HG03575 (cell line): ENCODE results near the gene ZBTB21.

Source experiments
- ATAC-seq: cut with Tn5 transposase; IDR thresholded peaks from one replicate; pipeline ENCODE4 v1.9.1; 2021; ENCODE audit not compliant: unreplicated experiment, insufficient number of reproducible peaks, low FRiP score; ENCODE audit errors: extremely low read depth

ZBTB21 gene

DNA sequence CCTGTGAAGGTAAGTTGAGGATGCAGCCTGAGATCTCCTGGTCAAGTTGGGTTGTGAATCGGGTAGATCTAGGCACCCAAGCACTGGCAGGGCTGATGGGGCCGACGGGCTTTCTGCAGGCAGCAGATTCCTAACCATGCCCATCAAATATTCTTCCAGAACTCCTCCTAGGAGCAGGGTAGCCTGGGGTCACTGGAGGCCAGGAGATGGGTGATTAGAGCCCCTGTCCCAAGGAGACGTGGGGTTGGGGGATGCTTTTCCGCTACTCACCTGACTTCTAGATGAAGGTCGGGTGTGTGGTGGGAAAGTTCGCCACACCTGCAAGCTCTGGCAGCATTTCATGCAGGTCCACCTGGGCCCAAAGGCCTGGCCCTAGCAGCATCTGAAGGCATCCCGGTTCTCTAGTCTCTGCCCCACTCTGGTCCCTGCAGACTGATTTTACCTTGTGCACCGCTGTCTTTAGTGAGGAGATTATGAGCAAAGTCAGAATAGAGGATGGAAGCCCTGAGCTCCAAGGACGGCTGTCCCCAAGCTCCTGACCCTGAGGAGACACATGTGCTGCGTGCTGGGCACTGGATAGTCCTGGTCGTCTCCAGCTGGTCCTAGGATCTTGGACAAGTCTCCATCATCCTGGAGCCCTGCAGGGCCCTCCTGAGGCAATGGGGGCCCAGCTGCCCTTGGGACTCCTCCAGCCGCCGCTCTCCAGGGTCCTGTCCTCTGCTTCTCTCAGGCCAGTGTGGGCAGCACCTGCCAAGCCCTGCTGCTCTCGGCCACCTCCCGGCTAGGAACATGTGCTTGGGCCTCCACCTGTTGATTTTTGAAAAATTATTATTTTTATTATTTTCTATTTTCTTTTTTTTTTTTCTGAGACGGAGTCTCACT is 34.5 kb downstream of the ZBTB21 start:
- no peak for ATAC-seq

DNA sequence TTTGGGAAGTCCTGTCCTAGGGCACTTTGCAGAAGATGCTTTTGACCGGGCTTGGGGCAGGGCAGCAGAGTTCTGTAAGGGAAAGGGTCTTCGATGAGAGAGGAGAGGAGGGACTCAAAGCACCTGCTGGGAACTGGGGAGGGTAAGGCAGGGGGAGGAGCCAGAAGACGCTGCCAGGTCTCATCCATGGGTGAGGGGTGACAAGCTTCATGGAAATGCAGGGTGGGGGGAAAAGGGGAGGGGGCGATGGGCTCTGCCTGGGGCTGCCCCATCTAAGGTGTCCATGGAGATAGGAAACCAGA is 35.5 kb downstream of the ZBTB21 start:
- no peak for ATAC-seq

DNA sequence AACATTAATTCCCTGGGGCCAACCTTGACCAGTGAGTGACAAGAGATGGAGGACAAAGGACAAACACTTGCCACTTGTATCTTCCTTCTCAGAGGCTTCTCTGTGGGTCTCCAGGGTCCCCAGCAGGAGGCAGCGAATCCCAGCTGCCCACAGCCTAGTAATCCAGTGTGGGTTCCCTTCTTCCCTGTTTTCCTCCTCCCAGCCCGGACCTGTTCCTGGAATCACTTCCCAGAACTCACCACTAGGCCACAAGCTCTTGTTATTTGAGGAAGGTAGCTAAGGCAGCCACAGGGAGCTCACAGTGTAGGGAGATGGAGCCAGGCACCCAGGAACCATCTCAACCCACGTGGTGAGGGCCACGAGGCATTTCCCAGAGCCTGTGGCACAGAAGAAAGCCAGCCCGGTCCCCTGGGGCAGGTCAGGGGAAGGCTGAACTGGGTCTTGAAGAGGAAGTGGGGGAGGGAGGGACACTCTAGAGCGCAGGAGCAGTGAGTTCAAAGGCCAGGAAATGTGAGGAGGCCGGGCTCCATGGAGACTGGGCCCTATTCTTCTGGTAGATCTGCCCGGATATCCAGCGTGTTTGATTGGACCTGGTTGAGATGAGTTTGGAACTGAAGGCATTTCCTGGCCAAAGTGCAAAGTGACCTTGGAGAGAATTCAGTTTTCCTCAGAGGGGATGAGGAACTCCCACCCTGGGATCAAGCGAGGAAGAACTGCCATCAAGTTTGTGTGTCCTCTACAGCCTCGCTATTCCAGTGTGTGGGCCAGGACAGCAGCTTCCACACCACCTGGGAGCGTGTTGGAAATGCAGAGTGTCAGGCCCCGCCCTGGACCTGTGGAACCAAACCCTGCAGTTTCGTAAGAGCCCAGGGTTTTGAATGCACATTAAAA is 36.1 kb downstream of the ZBTB21 start:
- no peak for ATAC-seq

DNA sequence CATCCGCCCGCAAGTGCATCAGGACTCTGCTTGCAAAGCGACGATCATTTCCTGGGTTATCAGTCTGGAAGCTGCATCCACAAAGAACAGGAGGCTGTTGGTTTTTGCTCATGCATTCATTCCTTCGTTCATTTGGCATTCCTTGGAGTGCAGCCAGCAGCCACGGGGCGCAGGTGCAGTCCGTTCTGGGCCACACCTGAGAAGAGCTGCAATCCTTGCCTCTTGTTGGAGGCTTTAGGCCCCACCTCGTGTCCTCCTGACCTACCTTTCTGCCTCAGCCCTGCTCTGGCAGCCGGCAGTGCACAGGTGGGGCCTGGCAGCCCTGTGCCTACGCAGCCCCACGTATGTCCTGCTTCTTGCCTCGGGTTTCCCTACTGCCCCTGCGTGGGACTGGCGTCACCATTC is 36.7 kb downstream of the ZBTB21 start:
- ATAC-seq: no peak

DNA sequence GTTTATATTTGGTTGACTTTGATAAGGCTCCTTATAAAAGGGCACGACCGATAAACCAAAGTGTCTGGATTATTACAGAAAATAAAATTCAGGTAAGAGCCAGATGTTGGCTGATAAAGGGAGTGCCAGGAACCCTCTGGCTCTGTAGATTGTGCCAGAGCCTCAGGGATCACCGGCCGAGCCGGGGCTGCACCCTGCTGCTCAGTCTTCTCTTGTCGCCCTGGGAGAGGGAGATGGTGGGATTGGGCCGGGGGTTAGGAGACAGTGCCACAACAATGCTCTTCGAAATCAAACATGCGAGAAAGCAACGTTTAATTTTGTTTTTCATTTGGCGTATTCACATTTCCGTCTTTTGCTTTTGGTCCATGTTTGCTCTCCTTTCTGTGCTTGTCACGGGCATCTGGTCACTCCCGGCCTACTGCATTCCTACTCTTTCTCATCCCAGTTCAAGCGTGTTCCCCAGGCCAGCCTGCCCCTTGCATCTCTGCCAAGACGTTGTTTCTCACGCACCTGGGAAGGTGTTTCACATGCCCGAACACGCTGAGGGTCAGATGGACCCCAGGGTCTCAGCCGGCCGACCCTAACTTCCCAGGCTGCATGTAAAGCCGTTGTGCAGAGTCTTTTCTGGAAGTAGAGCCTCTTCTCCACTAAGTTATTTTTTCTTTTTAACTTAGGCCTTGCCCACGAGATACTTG is 37.5 kb downstream of the ZBTB21 start:
- no peak for ATAC-seq

DNA sequence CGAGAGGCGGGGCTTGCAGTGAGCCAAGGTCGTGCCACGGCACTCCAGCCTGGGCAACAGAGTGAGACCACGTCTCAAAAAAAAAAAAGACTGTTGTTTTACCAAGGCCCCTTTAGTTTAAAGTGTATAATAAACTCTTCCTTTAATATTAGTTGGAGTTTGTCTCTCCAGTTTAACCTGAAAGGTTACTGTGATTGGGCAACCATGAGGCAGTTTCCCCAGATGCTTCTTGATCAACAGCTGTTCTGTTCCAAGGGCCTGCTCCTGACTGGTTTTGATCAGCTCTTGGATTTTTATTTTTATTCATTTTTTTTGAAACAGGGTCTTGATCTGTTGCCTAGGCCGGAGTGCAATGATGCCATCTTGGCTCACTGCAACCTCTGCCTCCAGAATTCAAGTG is 38.3 kb downstream of the ZBTB21 start:
- ATAC-seq: no peak

DNA sequence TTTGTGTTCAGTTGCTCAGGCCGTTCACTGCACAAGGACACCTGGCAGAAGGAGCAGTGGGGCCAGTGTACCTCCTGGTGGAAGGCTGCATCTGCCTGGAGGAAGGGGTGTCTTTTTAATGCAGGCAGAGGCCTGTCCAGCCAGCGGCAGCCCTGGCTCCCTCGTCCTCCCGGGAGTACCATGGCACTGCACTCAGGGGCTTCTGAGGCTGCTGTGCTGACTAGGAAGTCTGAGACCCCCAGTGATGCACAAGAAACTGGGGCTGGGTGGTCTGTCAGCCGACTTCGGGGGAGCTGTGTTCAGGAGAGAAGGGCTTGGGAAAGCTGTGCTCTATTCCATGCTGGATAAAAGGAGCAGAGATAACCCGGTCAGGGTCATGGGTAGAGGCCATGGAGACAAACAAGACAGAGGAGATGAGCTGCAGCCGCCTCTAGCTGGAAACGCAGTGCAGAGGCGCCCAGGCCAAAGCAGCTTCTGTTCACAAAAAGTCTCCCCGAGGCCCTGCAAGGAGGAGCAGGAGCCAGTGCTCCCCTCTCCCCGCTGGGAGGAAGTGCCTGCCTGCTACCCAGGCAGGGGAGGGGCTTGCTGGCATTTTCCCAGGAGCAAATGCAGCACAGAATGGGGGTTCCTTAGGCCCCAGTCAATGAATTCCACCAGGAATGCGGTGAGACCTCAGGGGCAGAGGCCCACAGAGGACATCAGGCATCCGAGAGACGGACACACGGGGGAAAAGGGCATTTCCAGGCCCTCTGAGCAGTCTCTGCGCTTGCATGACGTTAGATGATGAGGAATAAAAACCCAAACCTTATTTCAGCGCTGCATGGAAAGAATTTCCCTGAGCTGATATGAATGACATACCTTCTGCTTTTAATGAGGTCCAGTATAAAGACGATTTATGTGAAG is 39.2 kb downstream of the ZBTB21 start:
- no peak for ATAC-seq

DNA sequence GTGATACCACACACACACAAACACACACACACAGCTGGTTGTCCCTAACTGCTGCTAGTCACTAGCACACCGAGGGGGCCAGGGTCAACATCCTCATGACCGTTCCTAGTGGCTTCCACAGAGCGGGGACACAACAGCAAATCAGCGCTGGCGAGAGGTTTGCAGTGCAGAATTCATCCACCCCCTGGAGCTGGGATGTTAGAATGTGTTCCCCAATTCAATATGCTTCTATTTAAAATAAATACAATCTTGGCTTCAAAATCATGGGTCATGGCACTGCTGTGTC is 40.1 kb downstream of the ZBTB21 start:
- no peak for ATAC-seq

DNA sequence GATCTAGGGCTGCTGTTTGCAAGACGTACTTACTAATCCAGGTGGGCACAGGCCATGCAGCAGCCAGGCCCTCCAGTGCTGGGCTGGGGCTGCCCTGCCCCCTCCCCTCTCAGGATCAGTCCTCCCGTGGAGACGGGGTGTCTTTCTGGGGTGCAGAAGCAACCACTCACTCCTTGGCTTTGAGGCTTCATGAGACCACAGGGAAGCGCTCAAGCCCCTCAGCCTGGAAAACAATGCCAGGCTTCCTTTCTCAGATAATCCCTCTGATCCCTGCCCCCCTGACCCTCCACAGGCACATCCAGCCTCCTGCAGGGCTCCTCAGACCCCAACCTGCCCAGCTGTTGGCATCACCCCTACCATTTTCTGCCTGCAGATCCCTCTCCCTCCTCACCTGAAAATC is 42.5 kb downstream of the ZBTB21 start:
- no peak for ATAC-seq

DNA sequence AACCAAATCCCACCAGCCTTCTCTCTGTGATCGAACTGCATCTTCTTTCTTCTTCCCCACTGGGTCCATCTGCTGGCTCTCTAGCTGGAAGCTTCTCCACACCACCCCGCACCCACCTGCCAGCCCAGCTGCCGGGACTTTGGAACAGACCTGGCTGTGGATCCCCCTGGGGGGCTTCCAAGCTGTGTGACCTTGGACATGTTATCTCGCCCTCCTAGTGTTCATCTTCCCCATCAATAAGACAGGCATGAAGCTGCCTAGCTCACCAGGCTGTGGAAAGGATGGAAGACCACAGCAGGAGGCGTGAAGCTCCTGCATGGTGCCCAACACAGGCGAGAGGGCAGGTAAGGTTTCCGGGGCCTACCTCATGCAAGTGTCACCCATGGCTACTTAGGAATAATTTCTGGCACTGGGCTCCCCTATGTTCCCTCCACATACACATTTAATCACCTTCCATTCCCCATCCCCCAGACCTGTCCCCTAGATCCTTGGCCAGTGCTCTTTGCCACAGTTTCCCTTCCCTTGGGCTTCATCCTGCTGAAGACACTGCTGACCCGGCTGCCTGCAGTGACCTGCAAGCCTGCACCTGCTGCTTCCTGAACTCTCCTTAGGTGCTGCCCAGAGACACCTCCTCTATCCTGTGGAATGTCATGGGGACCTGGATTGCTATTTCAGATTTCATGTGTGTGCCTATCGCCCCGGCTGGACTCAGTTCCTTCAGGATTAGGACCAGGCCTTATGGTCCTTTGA is 43.1 kb downstream of the ZBTB21 start:
- no peak for ATAC-seq

DNA sequence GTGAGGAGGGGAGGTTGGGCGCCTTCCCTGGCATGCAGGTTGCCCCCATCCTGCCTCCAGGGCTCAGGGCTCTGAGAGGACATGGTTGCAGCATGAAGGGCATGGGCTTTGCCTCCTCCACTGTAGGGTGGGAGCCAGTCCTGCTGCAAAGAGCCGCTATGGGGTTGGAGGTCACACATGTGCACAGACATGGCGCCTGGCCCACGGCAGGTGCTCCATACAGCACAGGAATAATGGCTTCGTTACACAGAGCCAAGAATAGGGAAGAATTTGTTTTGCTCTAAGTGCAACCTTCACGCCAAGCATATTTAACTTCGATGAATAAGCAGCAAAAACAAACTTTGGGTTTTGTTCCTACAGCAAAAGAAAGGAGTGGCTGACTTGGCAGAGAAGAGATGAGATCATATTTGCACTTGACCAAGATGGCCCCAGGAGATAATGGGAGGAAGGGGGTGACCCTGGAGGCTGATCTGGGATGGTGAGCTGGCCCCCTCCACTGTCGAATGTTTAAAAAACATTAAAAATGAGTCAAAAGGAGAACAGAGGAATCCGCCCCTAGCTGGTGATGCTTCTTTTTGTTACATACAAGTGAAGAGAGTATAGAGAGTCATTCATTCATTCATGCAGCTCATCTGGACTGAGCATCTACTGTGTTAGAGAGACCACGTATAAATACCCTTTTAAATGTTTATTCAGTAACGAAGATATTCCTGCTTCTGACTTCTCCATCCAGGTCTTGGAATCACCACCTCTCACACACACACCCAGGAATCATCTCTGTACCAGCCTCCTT is 43.9 kb downstream of the ZBTB21 start:
- ATAC-seq: no peak

DNA sequence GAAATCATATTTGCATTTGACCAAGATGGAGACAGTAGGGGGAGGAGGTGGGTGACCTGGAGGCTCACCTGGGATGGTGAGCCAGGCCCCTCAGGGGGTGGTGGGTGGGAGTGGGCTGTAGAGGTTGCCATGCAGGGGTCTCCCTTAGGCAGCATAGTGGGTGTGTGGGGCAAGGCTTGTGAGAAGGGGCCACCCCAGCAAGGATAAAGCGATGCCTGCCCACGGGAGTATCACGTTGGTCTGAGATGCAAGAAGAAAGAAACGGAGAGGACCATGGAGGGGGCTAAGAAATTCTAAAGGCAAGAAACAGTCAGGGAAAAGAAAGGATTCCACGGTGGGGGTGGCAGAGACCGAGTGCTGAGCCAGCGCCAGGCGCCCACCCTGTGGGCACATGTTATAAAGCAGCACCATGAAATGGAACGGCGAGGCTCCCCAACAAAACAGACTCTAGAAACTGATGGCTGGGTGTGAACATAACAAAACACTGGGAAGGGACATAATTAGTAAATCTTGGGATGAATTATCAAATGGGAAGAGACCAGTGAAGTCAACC is 44.6 kb downstream of the ZBTB21 start:
- no peak for ATAC-seq

DNA sequence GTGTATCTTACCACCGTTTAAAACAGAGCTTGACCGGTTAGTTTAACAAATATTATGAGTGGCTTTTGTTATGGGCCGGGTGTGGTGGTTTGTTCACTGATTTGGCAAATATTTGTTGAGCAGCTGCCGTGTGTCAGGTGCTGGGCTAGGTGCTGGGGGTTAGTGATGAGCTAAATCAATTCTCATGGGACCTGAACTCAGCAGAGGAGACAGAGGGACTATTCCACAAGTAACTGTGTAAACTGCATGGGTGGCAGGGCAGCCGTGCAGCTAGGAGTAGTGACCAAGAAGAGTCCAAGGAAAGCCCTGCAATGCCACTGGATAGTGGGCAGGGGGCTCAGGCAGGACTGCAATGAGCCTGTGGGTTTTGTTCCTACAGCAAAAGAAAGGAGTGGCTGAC is 45.1 kb downstream of the ZBTB21 start:
- ATAC-seq: no peak

DNA sequence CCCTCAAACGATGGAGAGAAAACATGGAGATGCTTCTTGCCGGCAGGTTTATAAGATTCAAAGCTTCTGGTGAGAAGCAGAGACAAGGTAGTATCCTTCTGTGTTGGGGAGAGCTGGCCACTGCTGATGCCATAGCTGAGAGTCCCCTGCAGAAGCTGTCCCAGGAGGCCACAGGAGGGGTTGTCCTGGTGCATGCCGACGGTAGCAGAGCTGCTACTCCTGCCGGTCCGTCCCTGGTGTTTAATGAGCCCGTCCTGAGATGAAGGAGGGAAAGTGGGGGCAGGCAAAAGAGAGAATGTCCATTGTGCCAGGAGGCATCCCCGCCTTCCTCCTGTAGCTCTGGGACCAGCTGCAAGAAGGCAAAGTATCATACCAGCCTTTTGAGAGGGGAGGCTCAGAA is 46.0 kb downstream of the ZBTB21 start:
- ATAC-seq: no peak

DNA sequence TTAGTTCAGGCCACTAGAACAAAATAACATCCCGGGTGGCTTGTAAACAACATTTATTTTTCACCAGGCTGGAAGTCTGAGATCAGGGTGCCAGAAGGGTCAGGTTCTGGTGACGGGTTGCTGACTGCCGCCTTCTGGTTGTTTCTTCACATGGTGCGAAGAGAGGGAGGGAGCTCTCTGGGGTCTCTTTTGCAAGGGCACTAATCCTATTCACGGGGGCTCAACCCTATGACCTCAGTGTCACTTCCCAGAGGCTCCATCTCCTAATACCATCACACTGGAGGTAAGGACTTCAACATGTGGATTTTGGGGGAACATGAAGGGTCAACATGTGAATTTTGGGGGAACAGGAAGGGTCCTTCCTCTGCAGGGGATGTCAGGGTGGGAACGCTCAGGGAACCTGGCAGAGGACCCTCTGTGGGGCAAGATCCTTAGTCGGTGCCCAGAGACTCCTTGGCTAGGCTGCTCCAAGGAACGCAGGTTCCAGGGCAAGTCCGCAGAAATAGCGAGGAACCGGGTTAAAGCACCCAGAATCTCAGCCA is 47.7 kb downstream of the ZBTB21 start:
- no peak for ATAC-seq

DNA sequence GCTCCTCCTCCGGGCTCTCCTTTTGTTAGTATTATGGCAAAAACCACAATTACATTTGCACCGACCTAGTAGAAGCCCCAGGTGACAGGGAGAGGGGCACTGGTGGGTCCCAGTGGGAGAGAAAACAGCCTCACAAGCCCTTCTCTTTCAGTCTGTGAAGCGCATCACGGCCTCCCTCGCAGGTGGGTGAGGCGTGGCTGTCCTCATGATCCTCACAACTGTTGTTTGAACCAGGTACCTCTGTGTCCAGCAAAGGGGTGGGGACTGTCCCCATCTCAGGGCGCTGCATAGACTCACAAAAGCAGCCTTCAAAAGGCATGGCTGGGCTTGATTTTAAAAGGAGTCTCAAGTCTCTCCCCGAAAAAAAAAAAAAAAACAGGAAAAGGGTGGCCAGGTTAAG is 48.4 kb downstream of the ZBTB21 start:
- no peak for ATAC-seq

DNA sequence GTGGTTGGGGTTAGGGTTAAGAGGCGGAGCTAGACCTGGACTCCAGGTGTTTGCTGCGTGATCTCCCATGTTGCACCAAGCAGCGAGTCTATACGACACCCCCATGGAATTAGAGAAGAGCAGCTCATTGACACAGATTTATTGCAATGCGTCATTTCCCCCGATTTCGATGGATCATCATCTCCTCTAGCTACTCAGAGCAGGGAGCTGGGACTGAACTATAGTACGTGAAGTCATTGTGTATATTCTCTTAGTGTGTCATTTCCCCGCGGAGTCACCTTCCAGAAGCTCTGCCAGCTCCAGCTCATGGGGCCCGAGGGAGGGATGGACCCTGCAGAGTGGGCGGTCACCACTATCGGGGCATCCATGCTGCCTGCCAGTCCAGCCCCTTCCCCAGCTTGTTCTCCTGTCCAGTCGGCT is 48.9 kb downstream of the ZBTB21 start:
- ATAC-seq: no peak
